ENCODE data around the gene CERS5.

DNA sequence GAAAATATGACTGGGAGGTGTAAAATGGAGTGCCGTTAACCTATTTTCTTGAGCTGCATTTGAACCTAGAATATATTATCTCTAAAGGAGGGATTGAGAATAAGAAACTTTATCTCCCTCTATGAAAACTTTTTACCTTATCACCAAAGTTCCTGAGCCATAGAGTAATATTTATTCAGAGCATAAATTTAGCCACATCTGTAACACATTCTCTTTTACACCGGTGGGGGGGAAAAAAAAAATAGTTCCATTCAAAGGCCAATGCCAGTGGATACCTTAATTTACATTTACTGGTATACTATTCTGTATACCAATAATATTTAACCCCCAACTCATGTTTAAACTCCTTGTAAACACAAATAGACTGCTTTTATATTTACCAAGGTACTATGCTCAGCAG, 21.7 kb downstream of the CERS5 start:
- TF ChIP-seq POLR2A (IDR thresholded peaks at IDR 0.05; ENCODE audit: extremely low read depth, insufficient read length): no peak
- TF ChIP-seq, protein P1, sequence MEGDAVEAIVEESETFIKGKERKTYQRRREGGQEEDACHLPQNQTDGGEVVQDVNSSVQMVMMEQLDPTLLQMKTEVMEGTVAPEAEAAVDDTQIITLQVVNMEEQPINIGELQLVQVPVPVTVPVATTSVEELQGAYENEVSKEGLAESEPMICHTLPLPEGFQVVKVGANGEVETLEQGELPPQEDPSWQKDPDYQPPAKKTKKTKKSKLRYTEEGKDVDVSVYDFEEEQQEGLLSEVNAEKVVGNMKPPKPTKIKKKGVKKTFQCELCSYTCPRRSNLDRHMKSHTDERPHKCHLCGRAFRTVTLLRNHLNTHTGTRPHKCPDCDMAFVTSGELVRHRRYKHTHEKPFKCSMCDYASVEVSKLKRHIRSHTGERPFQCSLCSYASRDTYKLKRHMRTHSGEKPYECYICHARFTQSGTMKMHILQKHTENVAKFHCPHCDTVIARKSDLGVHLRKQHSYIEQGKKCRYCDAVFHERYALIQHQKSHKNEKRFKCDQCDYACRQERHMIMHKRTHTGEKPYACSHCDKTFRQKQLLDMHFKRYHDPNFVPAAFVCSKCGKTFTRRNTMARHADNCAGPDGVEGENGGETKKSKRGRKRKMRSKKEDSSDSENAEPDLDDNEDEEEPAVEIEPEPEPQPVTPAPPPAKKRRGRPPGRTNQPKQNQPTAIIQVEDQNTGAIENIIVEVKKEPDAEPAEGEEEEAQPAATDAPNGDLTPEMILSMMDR (IDR thresholded peaks at IDR 0.05; ENCODE audit: low read depth, low read length): no peak
- no peak for TF ChIP-seq MYC (IDR thresholded peaks at IDR 0.05; ENCODE audit: low read depth, low read length)
- TF ChIP-seq, protein P2, sequence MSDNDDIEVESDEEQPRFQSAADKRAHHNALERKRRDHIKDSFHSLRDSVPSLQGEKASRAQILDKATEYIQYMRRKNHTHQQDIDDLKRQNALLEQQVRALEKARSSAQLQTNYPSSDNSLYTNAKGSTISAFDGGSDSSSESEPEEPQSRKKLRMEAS (IDR thresholded peaks at IDR 0.05; ENCODE audit: low read depth, low read length): no peak

All from NB4 (cell line).